Right lobe of liver (tissue), 6 donors: ENCODE results near the gene ZNF787. TPM values are rescaled to one million over a fixed set of nuclear protein-coding genes. Genes with fewer than 3 reads are reported as not detected.

ENCODE experiments used
- ATAC-seq, 4 donors: fragments of 200-7000 bp; cut with Tn5 transposase; one replicate each; pipeline ENCODE4 v1.9.1; 2020; ENCODE audit warnings: mild to moderate bottlenecking in 4 of 4, moderate library complexity in 4 of 4
- DNase-seq, 3 donors: peaks; one replicate each; pipeline ENCODE4 v3.0.0-alpha.2; 2020
- H3K27ac ChIP-seq, 3 donors: fragments of 200-600 bp; one replicate each; pipeline ENCODE4 v1.8.0; 2022
- H3K27me3 ChIP-seq, 2 donors: fragments of 200-600 bp; one replicate each; pipeline ENCODE4 v1.8.0; 2022
- H3K36me3 ChIP-seq, 4 donors: fragments of 200-600 bp; sonication (generic) in 1 of 4; one replicate each; pipeline versions ENCODE4 v1.5.1 to v1.8.0; 2017 to 2022; ENCODE audit warnings: control low read depth in 1 of 4
- H3K4me1 ChIP-seq, 4 donors: fragments of 200-600 bp; sonication (generic) in 1 of 4; one replicate each; pipeline versions ENCODE4 v1.5.1 to v1.8.0; 2017 to 2022; ENCODE audit warnings: control low read depth in 1 of 4
- H3K4me3 ChIP-seq, 3 donors: fragments of 200-600 bp; one replicate each; pipeline ENCODE4 v1.8.0; 2022
- H3K9me3 ChIP-seq, 4 donors: fragments of 200-600 bp; sonication (generic) in 1 of 4; one replicate each; pipeline versions ENCODE4 v1.5.1 to v1.8.0; 2017 to 2022; ENCODE audit warnings: control low read depth in 1 of 4
- CTCF ChIP-seq, 4 donors: fragments of 200-600 bp in 3 of 4; fragments of 450-650 bp in 1 of 4; IDR thresholded peaks; one replicate each; pipeline versions ENCODE4 v1.5.1 to v1.8.0; 2016 to 2022; ENCODE audit warnings: antibody characterized with exemption in 4 of 4, mild to moderate bottlenecking in 2 of 4
- POLR2A ChIP-seq: fragments of 450-650 bp; IDR thresholded peaks from one replicate; pipeline ENCODE4 v1.6.1; 2017; ENCODE audit warnings: antibody characterized with exemption, mild to moderate bottlenecking
- WGBS: methylation state at CpG from one replicate; pipeline ENCODE4 v1.1.6; 2018; ENCODE audit warnings: low coverage, low lambda C conversion rate; ENCODE audit not compliant: insufficient coverage; ENCODE audit errors: missing lambda C conversion rate; 5-methylcytosine and 5-hydroxymethylcytosine counted together
- intact Hi-C, 2 donors: fragments of 100-400 bp; cut with DNase I; formaldehyde crosslinking; loops; one replicate each; pipeline versions ENCODE4 v1.11.2 to v1.14.1; 2022
- total RNA-seq, 6 experiments: library from RNA; depleted of rRNA in 2 of 6; stranded (reverse); fragments of >200 nt in 2 of 6; fragmentation: NEBNext Ultra II Directional in 3 of 6; extraction: Animal tissue kit (Norgen Biotek cat#: 25700) in 3 of 6; gene quantifications; one replicate each; pipeline versions ENCODE4 v1.1.0 to v1.2.4, GENCODE V29; 2016 to 2023
- donor health status: DM: no; HTN: yes; CAD: no.
- donor health status: DM: no; HTN: no; CAD: no.
- donor health status: DM: no; HTN: no; CAD: no.
- donor health status: DM: no; HTN: yes; CAD: no.
- donor health status: DM: no; HTN: yes; CAD: no.

Gene ZNF787
- total RNA-seq, 6 experiments from 2014 or later = 15.8 to 26.0 (median 22.5) TPM

DNA sequence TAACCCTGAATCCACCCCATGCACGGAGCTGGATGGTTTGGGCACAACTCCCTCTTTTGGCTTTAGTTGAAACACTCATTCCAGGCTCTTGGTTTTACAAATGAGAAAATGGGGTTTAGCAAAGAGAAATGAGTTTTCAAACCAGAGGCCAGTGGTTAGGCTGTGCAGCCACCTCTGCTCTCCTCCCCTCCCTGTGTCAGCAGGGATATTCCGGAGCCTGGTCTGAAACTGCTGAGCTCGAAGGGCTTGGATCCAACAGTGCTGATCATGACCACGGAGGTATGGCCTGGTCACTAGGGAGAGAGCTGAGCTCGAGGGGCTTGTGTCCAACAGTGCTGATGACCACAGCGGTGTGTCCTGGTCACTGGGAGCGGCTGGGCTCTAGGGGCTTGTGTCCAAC is 41.5 kb downstream of the ZNF787 start:
- intact Hi-C loops = loop anchor here in 1 of 2 donors (10.0 kb wide), 2 partner anchors 95 to 245 kb away; partner anchors contain the start of gene GALP
- TF ChIP-seq POLR2A (no peak), CTCF (IDR thresholded peaks at IDR 0.05) (no peak)

DNA sequence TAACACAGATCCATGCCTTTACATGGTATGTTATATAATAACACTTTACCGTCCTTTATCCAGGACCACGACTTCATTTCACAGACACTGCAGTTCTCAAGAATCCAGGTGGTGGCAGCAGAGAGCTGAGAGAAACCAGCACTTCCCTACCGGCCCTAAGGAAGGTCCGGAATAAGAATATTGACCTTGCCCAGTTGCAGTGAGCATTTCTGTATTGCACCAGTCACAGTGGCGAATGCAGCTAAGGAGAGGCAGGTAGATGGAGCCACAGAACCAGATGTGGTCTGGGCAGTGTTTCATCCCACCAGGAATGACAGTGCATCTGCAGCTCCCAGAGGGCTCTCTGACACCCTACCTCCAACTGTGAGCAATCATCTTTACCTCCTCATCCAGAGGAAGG is 44.6 kb downstream of the ZNF787 start:
- Histone ChIP-seq H3K27ac (no peak overlapping the region), H3K36me3 (no peaks in the 10 kb centered on the region), H3K27me3 (no peaks in the 10 kb centered on the region), H3K9me3 (no peaks in the 10 kb centered on the region), H3K4me1 (peaks cover 0 to 9% (median 0%) of the 10 kb centered on the region in 4 donors), H3K4me3 (no peak overlapping the region)
- peak in 1 of 3 donors; percentile 38 for DNase-seq
- intact Hi-C loops = loop anchor here in 1 of 2 donors (10.0 kb wide), 1 partner anchor 98 kb away; the partner anchor contains the start of gene GALP
- ATAC-seq = peak; percentile 77 to 81 (median 77)
- TF ChIP-seq CTCF (IDR thresholded peaks at IDR 0.05) (peak; percentile 80 to 87 (median 85)), POLR2A (no peak)
- 7% methylated on average over 5 of the region's 5 CpGs for WGBS

More for the DNA sequence above, 41.5 kb downstream of the ZNF787 start:
- H3K27me3 ChIP-seq = no peaks in the 10 kb centered on the region
- ATAC-seq (no peak), DNase-seq (no peak)
- 57% methylated on average over 2 of the region's 7 CpGs for WGBS
- H3K4me1 ChIP-seq = peaks cover 0 to 9% (median 0%) of the 10 kb centered on the region in 4 donors
- H3K27ac ChIP-seq = no peak overlapping the region
- H3K9me3 ChIP-seq = no peaks in the 10 kb centered on the region
- H3K4me3 ChIP-seq = no peak overlapping the region
- H3K36me3 ChIP-seq = no peaks in the 10 kb centered on the region

DNA sequence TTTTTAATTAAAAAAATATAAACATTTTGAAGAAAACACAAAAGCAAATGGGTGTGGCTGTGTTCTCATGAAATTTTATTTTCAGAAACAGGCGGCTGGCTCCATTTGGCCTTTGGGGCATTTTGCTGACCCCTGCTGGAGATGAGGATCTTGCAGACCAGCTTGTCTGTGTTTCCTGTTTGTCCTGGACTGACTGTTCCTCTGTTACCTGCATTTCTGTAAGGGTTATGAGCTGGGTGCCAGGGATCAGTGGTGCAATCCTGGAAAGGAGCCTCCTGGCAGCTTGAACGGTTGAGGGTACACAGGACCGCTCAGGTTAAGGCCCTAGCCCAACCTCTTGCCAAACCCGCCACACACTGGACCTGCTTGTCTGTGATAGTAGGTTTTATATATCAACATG is 49.9 kb downstream of the ZNF787 start:
- intact Hi-C loops = loop anchor here in 1 of 2 donors (10.0 kb wide), 1 partner anchor 104 kb away; the partner anchor contains the start of gene GALP
- no peaks in the 10 kb centered on the region for H3K36me3 ChIP-seq
- ATAC-seq (peak; percentile 88 to 94 (median 92)), DNase-seq (peak; percentile 77 to 96 (median 91))
- no peak overlapping the region for H3K4me3 ChIP-seq
- peaks cover 0 to 9% (median 0%) of the 10 kb centered on the region in 4 donors for H3K4me1 ChIP-seq
- no peaks in the 10 kb centered on the region for H3K9me3 ChIP-seq
- WGBS = 33% methylated on average over 4 of the region's 4 CpGs
- TF ChIP-seq POLR2A (no peak), CTCF (IDR thresholded peaks at IDR 0.05) (peak; percentile 28 to 66 (median 50))
- H3K27me3 ChIP-seq = no peaks in the 10 kb centered on the region
- H3K27ac ChIP-seq = no peak overlapping the region

DNA sequence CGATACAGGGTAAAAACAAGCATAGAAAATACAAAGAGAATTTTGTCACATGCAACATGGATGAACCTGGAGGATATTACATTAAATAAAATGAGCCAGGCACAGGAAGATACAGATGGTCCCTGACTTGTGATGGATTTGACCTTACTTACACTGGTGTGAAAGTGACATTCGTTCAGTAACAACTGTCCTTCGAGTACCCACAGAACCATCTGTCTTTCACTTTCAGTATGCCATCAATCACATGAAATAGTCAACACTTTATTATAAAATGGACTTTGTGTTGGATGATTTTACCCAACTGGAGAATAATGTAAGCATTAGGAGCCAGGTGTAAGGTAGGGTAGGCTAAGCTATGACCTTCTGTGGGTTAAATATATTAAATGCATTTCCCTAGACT is 51.5 kb downstream of the ZNF787 start:
- Histone ChIP-seq H3K4me1 (peaks cover 0 to 9% (median 0%) of the 10 kb centered on the region in 4 donors), H3K4me3 (no peak overlapping the region), H3K27ac (no peak overlapping the region), H3K36me3 (no peaks in the 10 kb centered on the region), H3K9me3 (no peaks in the 10 kb centered on the region), H3K27me3 (no peaks in the 10 kb centered on the region)
- intact Hi-C loops = loop anchor here in 1 of 2 donors (10.0 kb wide), 1 partner anchor 105 kb away; the partner anchor contains the start of gene GALP
- 73% methylated on average over 3 of the region's 3 CpGs for WGBS
- no peak for DNase-seq
- no peak for ATAC-seq
- TF ChIP-seq CTCF (IDR thresholded peaks at IDR 0.05) (no peak), POLR2A (no peak)
